K562 (cell line): ENCODE data around the gene TNFAIP3. TPM values are rescaled to one million over a fixed set of nuclear protein-coding genes. Genes with fewer than 3 reads are reported as not detected.

Experiments
- ATAC-seq: fragments of 200-7000 bp; cut with Tn5 transposase; 3 replicates; pipeline ENCODE4 v1.9.1; 2020; ENCODE audit warnings: moderate library complexity
- BruUV-seq: library from RNA; stranded (reverse); fragments of 400-500 nt; replicated peaks from 2 replicates; lab custom pipeline; 2021; lab: Mats Ljungman, UMichigan
- CTCF ChIA-PET: fragments of 300-600 bp; formaldehyde crosslinking; extraction: SDS; loops from one replicate; lab custom pipeline; 2021; ENCODE audit warnings: low intra/inter-chr PET ratio; lab: Yijun Ruan, JAX
- POLR2A ChIA-PET: fragments of 300-600, 350-650 bp; sonication (Branson Sonifier 250); formaldehyde crosslinking; extraction: SDS; loops from one replicate; lab custom pipeline; 2021; ENCODE audit warnings: antibody characterized with exemption, inconsistent platforms; lab: Yijun Ruan, JAX
- DNase-seq, 4 experiments: peaks; one replicate each; pipeline versions ENCODE4 v3.0.0 to v3.0.0-alpha.2; 2011 to 2018; ENCODE audit warnings: low spot score in 3 of 4, mixed read lengths in 3 of 4; ENCODE audit errors: extremely low read depth in 1 of 4
- FAIRE-seq: peaks from 2 replicates; lab custom pipeline; 2011; peaks lifted over from hg19 to GRCh38; lab: Jason Lieb, UNC
- H2AFZ ChIP-seq: 2 replicates; pipeline ENCODE4 v1.6.0; 2011; ENCODE audit warnings: low read depth, low read length, control low read depth, inconsistent platforms
- H3K27ac ChIP-seq: fragments of 200-600 bp; 3 replicates; pipeline ENCODE4 v1.8.0; 2011; ENCODE audit warnings: low read depth, mild to moderate bottlenecking, control low read depth, inconsistent platforms, low read length, moderate library complexity, mixed read lengths; ENCODE audit errors: extremely low read depth
- H3K27me3 ChIP-seq, 2 experiments: fragments of 300-600 bp in 1 of 2; 2 replicates in 1 of 2; 3 replicates in 1 of 2; pipeline versions ENCODE4 v1.6.0 to v1.8.0; 2011; ENCODE audit warnings: inconsistent platforms in 2 of 2, low read length in 2 of 2, mild to moderate bottlenecking in 1 of 2, mixed read lengths in 1 of 2, moderate library complexity in 1 of 2; ENCODE audit not compliant: control insufficient read depth in 2 of 2, insufficient read depth in 2 of 2
- H3K36me3 ChIP-seq: fragments of 300-600 bp; 3 replicates; pipeline ENCODE4 v1.8.0; 2011; ENCODE audit warnings: mild to moderate bottlenecking, low read length, inconsistent platforms; ENCODE audit not compliant: control insufficient read depth, insufficient read depth
- H3K4me1 ChIP-seq, 2 experiments: fragments of 200-600 bp in 1 of 2; replicated peaks in 1 of 2; 2 replicates in 1 of 2; 3 replicates in 1 of 2; pipeline versions ENCODE4 v1.5.1 to v1.8.0; 2011; ENCODE audit warnings: inconsistent platforms in 2 of 2, low read length in 2 of 2, mild to moderate bottlenecking in 1 of 2, mixed read lengths in 1 of 2, moderate library complexity in 1 of 2; ENCODE audit not compliant: control insufficient read depth in 2 of 2, insufficient read depth in 2 of 2
- H3K4me2 ChIP-seq: 2 replicates; pipeline ENCODE4 v1.6.1; 2011; ENCODE audit warnings: low read length, control low read depth, inconsistent platforms, mixed read lengths; ENCODE audit not compliant: insufficient read depth
- H3K4me3 ChIP-seq: fragments of 200-600 bp; sonication (generic), shearing (Covaris generic); 2 replicates; pipeline ENCODE4 v1.5.1; 2016; ENCODE audit warnings: control low read depth, inconsistent platforms
- H3K79me2 ChIP-seq: fragments of 200-600 bp; 3 replicates; pipeline ENCODE4 v1.8.0; 2011; ENCODE audit warnings: low read length, inconsistent platforms; ENCODE audit not compliant: control insufficient read depth, insufficient read depth
- H3K9ac ChIP-seq, 2 experiments: 2 replicates each; pipeline versions ENCODE4 v1.6.0 to v1.6.1; 2011; ENCODE audit warnings: low read depth in 2 of 2, low read length in 2 of 2, control low read depth in 1 of 2, inconsistent platforms in 1 of 2, mild to moderate bottlenecking in 1 of 2, mixed read lengths in 1 of 2; ENCODE audit not compliant: insufficient read depth in 1 of 2
- H3K9me1 ChIP-seq: one replicate; pipeline ENCODE4 v1.6.0; 2011; ENCODE audit warnings: inconsistent platforms, mild to moderate bottlenecking, low read length, moderate library complexity; ENCODE audit not compliant: control insufficient read depth, insufficient read depth
- H3K9me3 ChIP-seq: replicated peaks from 2 replicates; pipeline ENCODE4 v1.5.1; 2011; ENCODE audit warnings: low read depth, low read length, inconsistent platforms; ENCODE audit not compliant: control insufficient read depth, insufficient read depth
- H4K20me1 ChIP-seq: replicated peaks from 2 replicates; pipeline ENCODE4 v1.6.1; 2011; ENCODE audit warnings: low read length, inconsistent platforms, mixed read lengths; ENCODE audit not compliant: control insufficient read depth, insufficient read depth
- AFF1 ChIP-seq, 2 experiments: fragments of 450-650 bp; IDR thresholded peaks; 2 replicates each; pipeline ENCODE4 v1.6.1; 2018; ENCODE audit warnings: mild to moderate bottlenecking in 2 of 2, low read depth in 1 of 2; ENCODE audit not compliant: partially characterized antibody in 2 of 2
- ATF4 ChIP-seq: fragments of 450-650 bp; formaldehyde crosslinking; IDR thresholded peaks from 2 replicates; pipeline ENCODE4 v1.4.0; 2022; ENCODE audit warnings: mild to moderate bottlenecking, moderate library complexity
- CEBPG ChIP-seq, 3 experiments: fragments of 200-800 bp in 1 of 3; sonication (Bioruptor generic) in 1 of 3; sonication (generic) in 1 of 3; formaldehyde crosslinking in 1 of 3; IDR thresholded peaks in 2 of 3; conservative IDR thresholded peaks in 1 of 3; 2 replicates each; pipeline versions ENCODE4 v1.6.1 to v1.8.0; 2016 to 2022; ENCODE audit warnings: missing compliant biosample characterization in 2 of 3, missing genetic modification characterization in 2 of 3, mild to moderate bottlenecking in 1 of 3, missing genetic modification reagents in 1 of 3
- CSDE1 ChIP-seq, 2 experiments: fragments of 450-650 bp; IDR thresholded peaks; 2 replicates each; pipeline ENCODE4 v1.6.1; 2016; ENCODE audit warnings: mild to moderate bottlenecking in 1 of 2
- DMBX1 ChIP-seq: fragments of 250-450 bp; sonication (Bioruptor Pico); IDR thresholded peaks from 2 replicates; pipeline ENCODE4 v1.8.0; 2022; ENCODE audit warnings: inconsistent platforms, mild to moderate bottlenecking, moderate library complexity, borderline replicate concordance
- LEF1 ChIP-seq: fragments of 450-650 bp; IDR thresholded peaks from 2 replicates; pipeline ENCODE4 v1.6.1; 2016; ENCODE audit warnings: mild to moderate bottlenecking
- NRF1 ChIP-seq, 2 experiments: fragments of 450-650 bp; IDR thresholded peaks in 1 of 2; conservative IDR thresholded peaks in 1 of 2; 2 replicates each; pipeline ENCODE4 v1.6.1; 2014; ENCODE audit warnings: mild to moderate bottlenecking in 2 of 2
- THRB ChIP-seq: fragments of 450-650 bp; formaldehyde crosslinking; conservative IDR thresholded peaks from 2 replicates; pipeline ENCODE4 v1.4.0; 2022; ENCODE audit warnings: mild to moderate bottlenecking, missing genetic modification characterization
- TOE1 ChIP-seq, 2 experiments: fragments of 450-650 bp in 1 of 2; sonication (generic) in 1 of 2; formaldehyde crosslinking in 1 of 2; IDR thresholded peaks; 2 replicates each; pipeline versions ENCODE4 v1.7.1 to v1.8.0; 2016 to 2022; ENCODE audit warnings: borderline replicate concordance in 2 of 2, mild to moderate bottlenecking in 2 of 2, antibody characterized with exemption in 1 of 2, inconsistent platforms in 1 of 2, low read depth in 1 of 2, missing genetic modification reagents in 1 of 2, moderate library complexity in 1 of 2
- TRIM24 ChIP-seq, 2 experiments: fragments of 450-650 bp; IDR thresholded peaks; 2 replicates each; pipeline ENCODE4 v1.6.1; 2016
- ZNF239 ChIP-seq: fragments of 250-450 bp; sonication (Bioruptor Pico); IDR thresholded peaks from 2 replicates; pipeline ENCODE4 v1.4.0; 2020; ENCODE audit warnings: mild to moderate bottlenecking
- ZNF277 ChIP-seq: fragments of 250-450 bp; sonication (Bioruptor Pico); IDR thresholded peaks from 2 replicates; pipeline ENCODE4 v1.8.0; 2022; ENCODE audit warnings: inconsistent platforms, mild to moderate bottlenecking, moderate library complexity, borderline replicate concordance
- WGBS: fragments of 100-300 bp; shearing (Covaris generic); methylation state at CpG from one replicate; pipeline ENCODE4 v1.1.6; 2016; ENCODE audit warnings: low coverage, mixed read lengths; ENCODE audit not compliant: insufficient coverage; ENCODE audit errors: missing lambda C conversion rate; 5-methylcytosine and 5-hydroxymethylcytosine counted together
- in situ Hi-C: fragments of 300-500 bp; cut with MboI; formaldehyde crosslinking; loops from 4 replicates; pipeline ENCODE4 v1.15.0; 2018; ENCODE audit warnings: inconsistent platforms, mixed read lengths
- intact Hi-C: fragments of 100-400 bp; cut with micrococcal nuclease; formaldehyde crosslinking; loops from 2 replicates; pipeline ENCODE4 v1.14.2; 2022
- polyA plus RNA-seq, 8 experiments: library from polyadenylated mRNA; depleted of rRNA in 4 of 8; stranded (reverse) in 5 of 8; unstranded in 3 of 8; fragments of >200 nt; fragmentation: Nextera tagmentation in 2 of 8; fragmentation: Illumina TruSeq in 1 of 8; extraction: Ambion mirVana in 2 of 8; extraction: Trizol in 1 of 8; gene quantifications; 2 replicates each; pipeline versions ENCODE4 v1.2.1 to v1.2.3, GENCODE V29; 2011 to 2014; ENCODE audit warnings: inconsistent platforms in 1 of 8, missing spikeins in 1 of 8
- total RNA-seq, 7 experiments: library from RNA; depleted of rRNA in 6 of 7; stranded (reverse); fragments of >200 nt in 6 of 7; fragmentation: Illumina TruSeq in 2 of 7; extraction: Trizol in 2 of 7; gene quantifications; 2 replicates each; pipeline versions ENCODE4 v1.2.1 to v1.2.3, GENCODE V29; 2011 to 2021; ENCODE audit warnings: low replicate concordance in 1 of 7

Gene TNFAIP3
- total and polyA plus RNA-seq, 9 of the 15 experiments (the other 6 are each of a cell fraction or from before 2014, with no cell fraction given) = 0.79 to 17.0 (median 6.4) TPM

GRCh38 chr6:137914530-137915193 is 47.6 kb downstream of the TNFAIP3 start:
- Histone ChIP-seq H3K4me3 (no peak overlapping the region), H3K4me2 (no peak overlapping the region), H3K4me1 (peaks cover 13 to 61% of the 10 kb centered on the region in 2 experiments), H3K79me2 (no peaks in the 10 kb centered on the region), H3K9me3 (peaks cover 4% of the 10 kb centered on the region), H4K20me1 (no peaks in the 10 kb centered on the region), H3K27me3 (no peaks in the 10 kb centered on the region), H2AFZ (peak overlapping the region; percentile 16; the same call in 1 of the 2 replicates), H3K9me1 (no peaks in the 10 kb centered on the region), H3K9ac (peak overlapping the region in 1 of 2 experiments; percentile 7; a peak in 1 of 4 replicates), H3K27ac (peak overlapping the region; percentile 59), H3K36me3 (no peaks in the 10 kb centered on the region; the same call in 2 of the 3 replicates)
- ChIA-PET CTCF (no interaction called here), POLR2A (no interaction called here)
- in situ Hi-C loops = no loop called here
- BruUV-seq = no TSS peak
- intact Hi-C loops = no loop called here
- ATAC-seq = peak; percentile 42
- WGBS = 15% methylated on average over 4 of the region's 4 CpGs
- peak in 1 of 4 experiments; percentile 58 for DNase-seq
- no peak for FAIRE-seq
- TF ChIP-seq TRIM24 (IDR thresholded peaks at IDR 0.05) = peak; percentile 97 to 98
- TF ChIP-seq THRB (CRISPR knock-in tag) = peak; percentile 84
- peak in 1 of 2 experiments; percentile 14; a peak in 1 of 4 replicates for TF ChIP-seq NRF1 (conservative IDR thresholded peaks at IDR 0.05 in 1 of 2, IDR thresholded peaks at IDR 0.05 in 1 of 2)
- TF ChIP-seq ZNF277 (CRISPR knock-in tag) = no peak
- peak; percentile 88 for TF ChIP-seq LEF1
- no peak for TF ChIP-seq CSDE1 (IDR thresholded peaks at IDR 0.05)
- peak; percentile 90 for TF ChIP-seq ATF4
- peak; percentile 56; the same call in 1 of the 2 replicates for TF ChIP-seq DMBX1 (CRISPR knock-in tag)
- peak; percentile 75; the same call in 1 of the 2 replicates for TF ChIP-seq CEBPG (CRISPR knock-in tag; IDR thresholded peaks at IDR 0.05)
- peak; percentile 31 to 88; a peak in 3 of 4 replicates for TF ChIP-seq CEBPG (tag; conservative IDR thresholded peaks at IDR 0.05 in 1 of 2, IDR thresholded peaks at IDR 0.05 in 1 of 2)
- TF ChIP-seq ZNF239 (CRISPR knock-in tag) = no peak
- TF ChIP-seq AFF1 (IDR thresholded peaks at IDR 0.05; ENCODE audit: low read depth in 1 of 2, partially characterized antibody in 2 of 2) = peak; percentile 39 to 68
- TF ChIP-seq TOE1 (IDR thresholded peaks at IDR 0.05; ENCODE audit: borderline replicate concordance) = 0 out of 2 replicates have a peak, but pooled peaks have one; percentile 16
- no peak for TF ChIP-seq TOE1 (CRISPR knock-in tag; IDR thresholded peaks at IDR 0.05; ENCODE audit: borderline replicate concordance, low read depth)
